GM19023 (cell line): ENCODE results near the gene MSRB2.
A peak's percentile ranks its signal among the peaks of the same experiment; 100 is the strongest.
"Not testable (repeated sequence)": the region's sequence is repeated elsewhere in the genome, so short reads cannot be mapped to it uniquely, and the experiment has no call there.

Source experiments
- ATAC-seq: cut with Tn5 transposase; IDR thresholded peaks from one replicate; pipeline ENCODE4 v1.9.1; 2021; ENCODE audit warnings: mild to moderate bottlenecking, moderate library complexity; ENCODE audit not compliant: unreplicated experiment

The MSRB2 gene

DNA sequence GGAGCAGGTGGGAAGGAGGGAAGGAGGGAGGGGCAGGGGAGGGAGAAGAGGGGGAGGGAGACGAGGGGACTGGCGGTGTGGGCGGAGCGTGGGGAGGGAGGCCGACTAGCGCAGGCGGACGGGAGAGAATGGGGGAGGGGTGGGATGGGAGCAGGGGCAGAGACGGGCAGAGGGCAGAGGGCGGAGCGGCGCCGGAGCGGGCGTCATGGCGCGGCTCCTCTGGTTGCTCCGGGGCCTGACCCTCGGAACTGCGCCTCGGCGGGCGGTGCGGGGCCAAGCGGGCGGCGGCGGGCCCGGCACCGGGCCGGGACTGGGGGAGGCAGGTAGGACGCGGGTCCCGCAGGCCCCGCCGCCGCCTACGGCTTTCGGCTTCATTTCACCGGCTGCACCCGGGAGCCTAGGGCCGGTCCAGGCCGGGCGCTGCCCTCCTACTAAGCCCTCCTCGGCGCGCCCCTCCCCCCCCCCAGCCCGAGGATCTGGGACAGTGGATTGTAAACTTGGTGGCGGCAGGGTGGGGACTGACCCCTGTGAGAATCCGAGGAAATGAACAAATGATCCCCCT is at the start of gene MSRB2:
TSS of gene MSRB2 (plus strand) at position 176 of the 562 bp plus-strand sequence. CDS start at position 206, 30 bp downstream.
- peak; percentile 83 for ATAC-seq

DNA sequence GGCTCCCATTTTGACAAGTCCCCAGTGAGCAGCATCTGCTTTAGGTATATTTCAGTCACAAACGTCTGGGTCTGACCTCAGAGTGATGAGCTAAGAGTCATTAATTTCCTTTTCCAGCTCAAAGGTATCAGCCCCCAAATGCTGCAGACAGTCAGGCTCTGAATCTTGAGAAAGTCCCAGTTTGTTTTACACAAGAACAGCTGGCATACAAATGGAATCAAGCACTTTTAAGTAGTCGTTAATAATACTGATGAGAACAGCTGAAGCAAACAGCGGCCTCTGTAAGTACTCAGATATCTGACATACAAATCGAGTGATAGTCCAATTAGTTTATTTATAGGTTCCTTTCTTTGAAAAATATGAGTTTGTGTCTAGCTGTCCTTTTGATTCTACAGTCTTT is 49.4 kb upstream of the MSRB2 start:
- ATAC-seq, result no peak

DNA sequence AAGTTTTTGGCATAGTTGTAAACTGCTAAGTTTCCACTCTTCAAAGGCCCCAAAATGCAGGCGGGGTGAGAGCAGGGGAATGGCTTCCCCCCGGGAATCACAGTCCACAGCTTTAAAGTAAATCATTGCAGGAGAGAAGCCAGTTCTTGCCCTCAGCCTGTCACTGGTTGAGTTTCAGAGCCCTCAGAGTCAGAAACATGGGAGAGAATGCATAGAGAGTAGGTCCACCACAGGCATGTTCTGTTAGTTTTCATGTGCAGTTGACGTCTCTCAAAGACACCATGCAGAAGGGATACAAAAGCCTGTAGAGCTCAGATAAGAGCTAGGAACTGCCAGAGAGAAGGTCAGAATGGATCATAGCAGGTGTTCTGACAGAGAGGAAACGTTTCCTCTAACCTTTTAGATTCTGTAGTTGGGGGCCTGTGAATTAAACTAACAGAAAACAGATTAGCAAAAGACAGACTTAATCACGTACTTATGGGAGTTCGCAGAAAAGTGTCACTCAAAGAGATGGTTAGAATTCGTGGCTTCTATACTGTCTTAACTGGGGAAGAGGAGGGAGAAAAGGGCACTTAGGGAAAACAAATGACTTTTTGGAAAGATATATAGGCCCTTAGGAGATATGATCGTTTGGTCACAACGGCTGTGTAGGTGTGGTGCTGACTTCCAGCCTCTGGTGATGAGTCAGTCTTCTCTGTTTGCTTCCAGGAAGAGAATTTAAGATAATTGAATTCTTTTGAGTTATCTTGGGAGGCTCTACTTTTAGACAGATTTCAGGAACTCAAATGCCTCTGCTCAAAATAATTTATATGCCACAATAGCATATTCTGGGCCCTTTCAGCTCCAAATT is 48.0 kb upstream of the MSRB2 start:
- no peak for ATAC-seq

DNA sequence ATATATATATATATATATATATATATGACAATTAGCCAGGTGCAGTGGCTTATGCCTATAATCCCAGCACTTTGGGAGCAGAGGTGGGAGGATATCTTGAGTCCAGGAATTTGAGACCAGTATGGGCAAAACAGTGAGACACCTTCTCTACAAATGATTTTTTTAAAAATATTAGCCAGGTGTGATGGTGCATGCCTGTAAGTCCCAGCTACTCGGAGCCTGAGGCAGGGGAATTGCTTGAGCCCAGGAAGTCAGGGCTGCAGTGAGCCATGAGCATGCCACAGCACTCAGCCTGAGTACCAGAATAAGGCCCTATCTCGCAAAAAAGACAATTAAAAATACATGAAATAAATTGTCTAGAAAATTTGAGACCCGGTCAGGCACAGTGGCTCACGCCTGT is 47.2 kb upstream of the MSRB2 start:
- ATAC-seq, result no peak

DNA sequence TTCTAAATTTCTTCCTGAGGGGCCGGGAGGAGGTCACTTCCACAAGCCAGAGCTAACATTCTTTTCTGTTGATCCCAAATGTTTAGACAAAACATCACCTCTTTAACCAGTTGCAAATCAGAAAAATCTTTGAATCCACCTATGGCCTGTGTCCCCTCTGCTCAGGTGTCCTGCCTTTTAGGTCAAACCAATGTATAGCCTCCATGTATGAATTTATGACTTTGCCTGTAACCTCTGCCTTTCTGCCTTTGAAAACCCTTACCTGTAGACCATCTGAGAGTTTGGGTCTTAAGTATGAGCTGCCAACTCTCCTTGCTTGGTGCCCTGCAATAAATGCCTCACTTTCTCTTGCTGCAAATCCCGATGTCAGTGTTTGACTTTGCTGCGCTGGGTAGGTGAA is 44.1 kb upstream of the MSRB2 start:
- no peak for ATAC-seq

DNA sequence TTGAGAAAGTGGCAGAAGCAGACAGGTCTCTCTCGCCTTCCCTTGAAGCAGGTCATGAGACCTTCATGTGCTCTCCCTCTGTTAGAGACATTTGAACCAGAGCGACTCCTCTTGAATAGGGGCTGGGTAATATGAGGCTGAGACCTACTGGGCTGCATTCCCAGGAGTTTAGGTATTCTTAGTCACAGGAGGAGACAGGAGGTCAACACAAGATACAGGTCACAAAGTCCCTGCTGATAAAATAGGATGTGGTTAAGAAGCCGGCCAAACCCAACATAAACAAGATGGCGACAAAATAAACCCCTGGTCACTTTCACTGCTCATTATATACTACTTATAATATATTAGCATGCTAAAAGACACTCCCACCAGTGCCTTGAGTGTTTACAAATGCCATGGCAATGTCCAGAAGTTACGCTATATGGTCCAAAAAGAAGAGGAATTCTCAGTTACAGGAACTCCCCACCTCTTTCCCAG is 43.5 kb upstream of the MSRB2 start:
- ATAC-seq, result no peak

DNA sequence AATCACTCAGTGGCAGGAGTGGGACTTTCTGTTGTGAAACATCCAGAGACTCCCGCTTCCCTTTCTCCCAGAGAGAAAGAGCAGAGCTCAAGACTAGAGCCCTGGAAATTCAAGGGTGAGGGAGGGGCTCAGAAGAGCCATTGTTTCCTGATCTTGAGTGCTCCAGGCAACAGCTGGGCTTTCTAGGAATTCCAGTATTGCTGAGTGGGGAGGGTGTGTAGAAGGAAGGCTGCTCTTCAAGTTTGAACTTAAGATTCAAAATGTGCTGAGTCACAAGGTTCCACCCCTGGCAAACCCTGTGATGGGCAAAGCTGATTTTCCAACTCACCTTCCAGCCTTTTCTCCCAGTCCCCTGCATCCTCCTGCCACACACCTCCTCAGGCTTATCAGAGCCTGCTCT is 42.3 kb upstream of the MSRB2 start:
- ATAC-seq, result no peak

DNA sequence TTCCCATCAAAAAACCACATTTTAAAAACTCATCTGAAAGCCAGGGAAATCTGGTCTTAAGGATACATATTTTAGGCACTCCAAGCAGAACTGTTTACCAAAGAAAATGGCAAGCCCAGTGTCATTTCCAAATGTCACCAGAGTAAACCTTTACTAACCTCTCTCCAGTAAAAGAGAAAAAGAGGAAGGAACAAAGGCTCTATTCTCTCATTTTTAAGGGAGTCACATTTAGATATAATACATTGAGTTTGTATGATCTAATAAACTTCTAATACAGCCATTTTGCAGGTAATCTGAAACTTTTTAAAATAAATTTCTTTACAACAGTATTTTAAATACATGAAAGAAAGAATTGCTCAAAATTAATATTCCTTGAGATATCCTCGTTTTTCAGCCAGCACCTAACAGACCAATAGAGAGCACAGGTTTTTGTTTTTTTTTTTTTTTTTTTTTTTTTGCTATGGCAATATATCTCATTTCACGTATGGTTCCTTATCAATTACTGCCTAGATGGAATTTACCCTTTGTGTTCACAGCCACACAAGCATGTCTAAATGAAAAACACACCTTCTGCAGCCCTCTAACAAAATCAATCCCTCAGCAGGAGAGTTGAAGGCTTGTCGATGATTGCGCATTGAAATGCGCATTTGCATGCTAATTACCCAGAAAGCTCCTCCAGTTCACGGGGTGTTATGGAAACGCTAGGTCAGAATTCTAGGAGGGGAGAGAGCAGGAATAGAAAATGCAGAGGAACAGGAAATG is 39.8 kb upstream of the MSRB2 start:
- ATAC-seq, result no peak

DNA sequence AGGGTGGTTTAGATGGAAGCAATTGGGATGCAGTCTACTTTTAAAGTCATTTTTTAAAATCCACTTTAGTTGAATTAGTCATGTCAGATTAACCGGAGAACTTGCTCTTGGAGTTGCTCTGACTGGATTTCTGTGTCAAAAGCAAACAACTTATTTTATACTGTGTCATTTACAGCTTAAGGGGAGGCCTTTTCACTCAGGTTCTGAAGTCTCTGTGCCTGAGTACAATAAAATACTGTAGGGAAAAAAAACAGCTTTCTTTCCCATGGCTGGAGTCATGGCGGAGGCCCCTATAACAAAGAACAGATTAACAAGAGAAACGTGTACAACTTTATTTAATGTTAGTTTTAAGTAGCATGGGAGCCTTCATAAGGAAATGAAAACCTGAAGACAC is 39.2 kb upstream of the MSRB2 start:
- no peak for ATAC-seq

DNA sequence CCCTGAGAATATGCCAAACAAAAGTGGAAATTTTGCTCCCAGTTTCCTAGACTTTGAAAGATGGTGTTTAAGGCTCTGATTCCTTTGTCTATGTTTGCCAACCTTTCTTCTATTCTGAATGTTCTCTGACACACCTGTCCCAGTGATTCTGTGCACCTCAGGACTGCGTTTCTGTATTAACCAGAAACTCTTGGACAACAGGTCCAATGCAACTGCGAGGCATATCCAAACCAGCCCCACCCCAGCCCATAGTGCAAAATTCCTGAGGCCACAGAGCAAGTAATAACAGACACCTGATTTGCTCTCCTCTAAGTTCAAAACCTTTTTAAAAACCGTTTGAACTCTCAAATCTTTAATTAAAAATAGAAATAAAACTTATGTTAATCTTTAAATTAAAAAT is 37.0 kb upstream of the MSRB2 start:
- ATAC-seq, result no peak

DNA sequence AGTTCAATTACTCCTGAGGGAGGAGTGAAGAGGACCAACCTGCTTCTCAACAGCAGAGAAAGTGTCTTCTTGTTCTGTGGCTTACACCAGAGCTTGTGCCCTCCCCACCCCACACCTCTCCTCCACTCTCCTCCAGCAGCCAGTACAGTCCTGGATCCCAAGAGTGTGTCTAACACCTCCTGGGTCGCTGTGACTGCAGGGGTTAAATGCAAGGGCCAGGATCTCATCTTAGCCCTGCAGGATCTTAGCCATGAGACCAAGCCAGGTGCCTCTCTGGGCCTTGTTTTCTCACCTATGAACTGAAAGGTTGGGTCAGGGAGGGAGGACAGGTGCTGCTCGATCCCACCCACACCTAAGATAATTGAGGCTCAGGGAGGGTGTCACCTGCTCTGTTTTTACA is 34.5 kb upstream of the MSRB2 start:
- ATAC-seq, result no peak

DNA sequence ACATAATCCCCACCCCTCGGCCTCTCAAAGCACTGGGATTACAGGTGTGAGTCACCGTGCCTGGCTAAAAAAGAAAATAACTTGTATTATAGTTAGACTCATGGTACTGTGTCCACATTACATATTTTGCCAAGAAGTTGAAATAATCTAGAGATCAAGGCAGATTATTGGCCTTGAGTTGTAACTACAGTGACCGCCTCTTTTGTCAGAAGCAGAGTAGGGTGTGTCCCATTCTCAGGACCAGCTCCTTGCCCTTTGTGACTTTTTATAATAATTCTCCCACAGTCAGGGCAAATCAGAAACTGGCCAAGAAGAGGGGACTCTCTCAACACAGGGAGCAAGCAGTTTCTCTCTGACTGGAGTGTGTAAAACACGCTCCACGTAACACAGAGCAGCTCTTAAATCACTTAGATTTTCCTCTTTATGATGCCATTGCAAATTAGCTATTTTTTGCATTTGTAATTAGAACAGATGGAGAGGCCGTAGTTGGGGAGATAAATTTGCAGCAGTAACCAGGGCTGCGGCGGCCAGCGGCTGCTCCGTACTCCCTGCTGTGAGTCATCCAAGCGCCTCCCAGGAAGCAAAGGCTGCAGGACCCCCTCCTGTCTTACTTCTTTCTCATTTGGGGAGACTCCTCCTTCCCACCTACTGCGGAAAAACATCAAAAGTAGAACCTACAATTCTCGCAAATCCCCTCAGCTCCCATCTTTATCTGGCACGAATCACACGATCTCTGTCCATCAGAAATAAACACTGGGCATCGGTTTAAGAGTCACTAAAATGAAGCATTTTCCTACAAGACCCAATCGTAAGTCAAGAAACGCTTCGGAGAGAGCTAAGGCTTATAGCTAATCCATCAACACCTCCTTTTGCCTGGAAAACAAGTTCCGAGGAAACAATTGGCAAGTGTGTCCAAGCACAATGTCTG is 32.1 kb upstream of the MSRB2 start:
- ATAC-seq, result no peak

DNA sequence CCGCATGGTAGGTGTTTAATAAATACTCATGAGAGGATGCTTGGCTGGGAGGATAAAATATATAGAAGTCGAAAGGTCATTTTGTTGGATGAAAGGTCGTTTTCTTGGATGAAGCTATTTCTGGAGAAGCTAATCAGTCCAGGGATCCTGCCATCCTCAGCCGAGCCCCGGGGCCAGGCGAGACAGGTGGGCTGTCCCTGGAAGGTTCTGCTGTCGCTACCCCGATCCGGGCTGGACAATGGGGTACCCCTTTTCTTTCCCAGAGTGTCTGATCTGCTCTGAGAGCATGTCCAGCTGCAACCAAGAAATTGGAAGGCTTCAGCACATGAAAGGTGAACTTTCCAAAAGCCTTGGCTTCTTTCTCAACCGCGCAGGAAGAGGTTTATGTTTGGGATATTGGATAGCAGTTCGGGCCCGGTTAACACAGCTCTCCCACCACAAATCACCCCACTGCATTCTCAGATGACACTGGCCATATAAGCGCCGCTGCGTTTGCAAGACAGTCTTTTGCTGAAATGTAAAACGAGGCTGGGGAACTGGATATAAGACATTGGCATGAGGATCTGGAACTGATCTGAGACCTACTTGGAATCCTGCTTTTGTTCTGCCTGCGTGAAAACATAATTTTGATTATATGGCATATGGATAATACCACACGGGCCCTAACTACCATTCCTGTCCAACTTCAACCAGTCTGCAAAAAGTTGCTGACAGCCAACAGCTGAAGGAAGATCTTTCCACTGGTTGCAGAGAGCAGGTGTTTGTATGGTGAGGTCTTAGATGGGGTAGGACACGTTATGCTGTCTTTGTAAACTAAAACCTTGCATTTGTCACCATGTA is 31.2 kb upstream of the MSRB2 start:
- no peak for ATAC-seq

DNA sequence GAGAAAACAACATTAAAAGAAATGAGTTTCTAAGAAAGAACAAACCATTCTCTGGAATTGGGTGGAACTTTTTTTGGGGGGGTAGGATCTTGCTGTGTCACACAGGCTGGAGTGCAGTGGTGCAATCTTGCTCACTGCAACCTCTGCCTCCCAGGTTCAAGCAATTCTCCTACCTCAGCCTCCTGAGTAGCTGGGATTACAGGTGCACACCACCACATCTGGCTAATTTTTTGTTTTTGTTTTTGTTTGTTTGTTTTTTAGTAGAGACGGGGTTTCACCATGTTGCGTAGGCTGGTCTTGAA is 30.6 kb upstream of the MSRB2 start:
- not testable (repeated sequence) for ATAC-seq

DNA sequence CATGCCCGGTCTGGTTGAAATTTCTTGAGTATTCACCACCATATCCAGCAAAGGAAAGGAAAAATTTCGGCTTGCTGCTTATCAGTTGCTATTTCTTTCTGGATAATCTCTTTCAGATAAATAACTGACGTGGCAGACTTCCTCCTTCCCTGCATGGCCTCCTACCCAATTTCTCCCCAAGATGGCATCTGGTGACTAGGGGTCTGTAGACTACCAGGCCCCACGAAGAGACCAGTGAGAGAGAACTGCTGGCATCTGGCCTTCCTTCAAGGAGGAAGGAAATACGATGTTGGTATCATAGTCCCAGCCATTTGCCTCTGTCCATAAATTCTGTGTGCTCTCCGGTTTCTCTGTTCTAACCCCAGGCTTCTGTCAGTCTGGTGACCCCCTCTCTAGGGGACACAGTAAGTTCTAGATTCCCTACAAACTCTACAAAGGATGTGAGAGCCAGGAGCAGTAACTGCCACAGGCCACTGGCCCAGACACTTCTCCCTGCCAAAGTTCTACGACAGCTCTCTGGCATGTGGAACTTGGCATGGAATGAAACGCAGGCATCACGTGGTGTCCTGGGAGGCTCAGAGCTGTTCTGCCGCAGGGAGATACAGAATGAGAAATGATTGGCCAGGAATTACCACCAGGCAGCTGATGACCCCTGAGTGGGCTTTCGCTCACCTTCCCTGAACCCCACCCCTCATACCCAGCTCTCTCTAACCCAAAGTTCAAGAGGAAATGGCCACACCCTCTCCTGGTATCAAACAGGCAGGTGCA is 30.0 kb upstream of the MSRB2 start:
- no peak for ATAC-seq

DNA sequence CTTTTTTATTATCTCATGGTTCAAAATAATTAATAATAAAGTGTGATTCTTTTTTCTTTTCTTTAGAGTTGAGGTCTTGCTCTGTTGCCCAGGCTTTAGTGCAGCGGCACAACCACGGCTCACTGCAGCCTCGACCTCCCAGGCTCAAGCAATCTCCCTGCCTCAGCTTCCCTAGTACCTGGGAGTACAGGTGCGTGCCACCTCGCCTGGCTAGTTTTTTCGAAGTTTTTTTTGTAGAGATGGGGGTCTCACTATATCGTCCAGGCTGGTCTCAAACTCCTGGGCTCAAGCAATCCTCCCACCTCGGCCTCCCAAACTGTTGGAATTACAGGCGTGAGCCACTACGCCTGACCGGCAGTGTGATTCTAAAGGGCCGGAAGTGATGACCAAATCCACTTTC is 28.0 kb upstream of the MSRB2 start:
- no peak for ATAC-seq

DNA sequence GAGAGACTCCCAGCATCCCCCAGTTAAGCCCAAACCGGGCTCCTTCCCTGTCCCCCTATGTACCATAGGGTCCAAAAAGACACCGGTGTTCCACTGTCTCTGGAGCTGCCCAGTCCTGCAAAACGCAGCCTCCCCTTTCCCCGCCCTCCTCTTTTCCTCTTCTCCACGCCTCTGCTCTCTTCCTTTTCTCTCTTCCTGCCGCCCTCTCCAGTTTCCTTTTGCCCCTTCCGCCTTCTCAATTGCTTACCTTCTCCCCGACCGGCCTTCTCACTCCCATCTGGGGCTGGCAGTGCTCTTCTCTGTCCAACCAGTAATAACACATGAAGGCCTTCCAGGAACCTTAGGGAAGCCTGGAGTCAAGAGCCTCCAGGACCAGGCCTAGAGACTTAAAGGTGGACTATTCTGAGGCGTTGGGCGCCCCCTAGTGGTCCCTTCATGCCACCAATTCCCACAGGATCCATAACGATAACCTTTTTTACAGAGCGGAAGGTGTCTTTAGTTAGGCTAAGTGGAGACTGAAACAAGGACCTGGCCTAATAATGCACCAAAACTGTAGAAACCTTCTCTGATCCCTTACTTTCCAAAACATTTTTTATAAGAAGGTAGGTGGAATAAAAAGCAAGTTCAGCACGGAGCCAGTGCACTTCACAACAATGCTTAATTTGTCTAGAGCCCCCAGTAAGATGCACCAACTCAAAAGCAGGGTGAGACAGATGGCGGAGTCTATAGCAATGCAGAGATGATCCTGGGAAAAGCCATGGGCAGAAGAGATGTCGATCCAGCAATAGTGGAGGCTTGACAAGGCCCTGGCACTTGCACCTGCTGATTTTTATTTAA is 27.2 kb upstream of the MSRB2 start:
- no peak for ATAC-seq

DNA sequence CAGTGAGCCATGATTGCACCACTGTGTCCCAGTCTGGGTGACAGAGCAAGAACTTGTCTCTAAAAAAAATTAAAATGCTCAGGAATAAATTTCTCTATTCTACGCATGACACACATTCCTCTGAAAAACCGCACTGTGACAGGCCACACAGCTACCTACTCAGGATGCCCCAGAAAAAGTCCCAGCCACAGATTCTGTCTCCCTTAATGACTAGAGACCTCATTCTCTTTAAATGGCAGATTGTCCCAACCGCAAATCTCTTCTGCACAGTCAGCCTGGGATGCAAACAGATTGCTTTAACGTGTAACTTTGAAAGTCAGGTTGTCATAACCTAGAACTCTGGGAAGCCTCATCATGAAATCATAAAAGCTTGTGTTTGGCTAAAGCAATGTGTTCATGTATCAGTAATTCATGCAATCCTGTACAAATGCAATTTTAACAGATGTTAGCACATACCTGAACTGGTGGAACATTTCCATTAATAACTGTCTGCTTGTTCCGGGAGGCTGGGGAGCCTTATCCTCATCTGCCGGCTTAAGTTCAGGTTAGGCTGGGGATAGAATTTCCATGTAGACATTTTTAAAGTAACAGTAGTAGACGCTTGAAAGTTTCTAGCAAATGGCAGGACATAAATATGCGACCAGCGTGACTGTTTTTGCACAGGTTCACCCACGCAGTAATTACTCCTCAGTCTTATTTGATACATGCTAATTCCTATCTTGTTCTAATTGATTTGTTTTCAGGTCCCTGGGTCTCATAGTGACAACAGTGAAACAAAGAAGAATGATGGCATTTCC is 26.2 kb upstream of the MSRB2 start:
- peak; percentile 45 for ATAC-seq
